ENCODE data around the gene TOMM20.
A peak's percentile ranks its signal among the peaks of the same experiment; 100 is the strongest.
"Not testable (repeated sequence)": the region's sequence is repeated elsewhere in the genome, so short reads cannot be mapped to it uniquely, and the experiment has no call there.

The TOMM20 gene

DNA sequence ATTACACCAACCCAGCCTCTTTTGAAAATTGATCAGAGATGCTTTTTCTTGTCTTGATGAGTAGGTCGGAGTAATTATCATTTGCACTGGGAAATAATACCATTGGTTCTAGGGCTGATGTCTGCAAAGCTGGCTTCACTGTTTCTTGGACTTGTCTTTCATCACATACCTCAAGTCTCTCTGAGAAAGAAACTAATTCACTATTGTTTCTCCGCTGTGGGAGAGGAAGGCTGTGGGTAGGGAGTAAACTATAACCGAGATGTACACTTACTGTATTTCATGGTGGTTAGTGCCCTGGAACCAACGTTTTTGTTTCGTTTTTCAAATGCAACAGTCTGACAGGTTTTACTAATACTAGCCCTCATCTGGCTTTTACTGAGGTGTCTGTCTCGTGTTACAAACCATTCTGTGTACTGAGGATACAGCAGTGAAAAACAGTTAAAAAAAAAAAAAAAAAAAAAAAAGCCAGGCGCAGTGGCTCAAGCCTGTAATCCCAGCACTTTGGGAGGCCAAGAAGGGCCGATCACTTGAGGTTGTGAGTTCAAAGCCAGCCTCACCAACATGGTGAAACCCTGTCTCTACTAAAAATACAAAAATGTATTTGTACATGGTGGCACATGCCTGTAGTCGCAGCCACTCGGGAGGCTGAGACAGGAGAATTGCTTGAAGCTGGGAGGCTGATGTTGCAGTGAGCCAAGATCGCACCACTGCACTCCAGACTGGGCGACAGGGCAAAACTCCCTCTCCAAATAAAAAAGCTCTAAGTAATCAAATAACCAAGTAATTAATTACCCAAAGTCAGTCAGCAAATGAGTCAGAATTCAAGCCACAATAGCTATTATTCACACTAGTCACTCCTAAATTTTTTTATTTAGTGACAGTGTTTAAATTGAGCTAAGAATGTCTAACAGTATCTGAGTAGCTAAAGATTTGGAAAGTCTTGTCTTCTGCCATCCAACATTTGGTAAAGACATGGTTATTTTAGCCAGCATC, 23.3 kb downstream of the TOMM20 start:
- FAIRE-seq, result peak; percentile 86
- DNase-seq (ENCODE audit: extremely low spot score, insufficient read length, low read depth), result peak; percentile 50

GRCh38 chr1:235102993-235103411, 25.6 kb downstream of the TOMM20 start:
- no peak for DNase-seq (ENCODE audit: extremely low spot score, insufficient read length, low read depth)
- no peak for FAIRE-seq

GRCh38 chr1:235102259-235102582, 26.4 kb downstream of the TOMM20 start:
- FAIRE-seq (no peak), DNase-seq (ENCODE audit: extremely low spot score, insufficient read length, low read depth) (no peak)

GRCh38 chr1:235101558-235102258, 26.9 kb downstream of the TOMM20 start:
- FAIRE-seq (no peak), DNase-seq (ENCODE audit: extremely low spot score, insufficient read length, low read depth) (no peak)

DNA sequence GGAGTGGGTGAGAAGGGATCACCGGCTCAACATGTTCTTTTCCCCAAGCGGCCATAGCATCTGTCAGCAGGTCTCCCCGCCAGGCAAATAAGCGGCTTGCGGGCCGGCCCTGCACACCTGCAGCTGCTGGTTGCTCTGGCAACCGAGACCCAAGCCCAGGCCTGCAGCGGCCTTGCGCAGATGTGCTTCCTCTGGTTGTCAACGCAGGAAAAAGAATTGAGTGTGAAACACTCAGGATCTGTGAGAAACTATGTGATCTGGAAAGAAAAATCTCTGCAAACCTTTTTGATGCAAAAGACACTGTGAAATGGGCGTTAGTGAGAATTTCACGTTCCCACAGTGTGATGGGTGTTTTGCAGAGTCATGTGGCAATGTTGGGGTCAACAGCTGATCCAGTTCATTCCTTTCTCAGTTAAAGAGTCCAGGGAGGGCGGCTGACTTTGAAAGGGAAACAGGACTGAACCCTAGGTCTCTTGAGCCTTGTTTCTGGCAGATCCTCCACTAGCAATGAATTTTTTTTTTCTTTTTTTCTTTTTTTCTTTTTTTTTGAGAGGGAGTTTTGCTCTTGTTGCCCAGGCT, 28.4 kb downstream of the TOMM20 start:
- FAIRE-seq, result no peak
- DNase-seq (ENCODE audit: extremely low spot score, insufficient read length, low read depth), result no peak

GRCh38 chr1:235098991-235099390, 29.6 kb downstream of the TOMM20 start:
- no peak for FAIRE-seq

DNA sequence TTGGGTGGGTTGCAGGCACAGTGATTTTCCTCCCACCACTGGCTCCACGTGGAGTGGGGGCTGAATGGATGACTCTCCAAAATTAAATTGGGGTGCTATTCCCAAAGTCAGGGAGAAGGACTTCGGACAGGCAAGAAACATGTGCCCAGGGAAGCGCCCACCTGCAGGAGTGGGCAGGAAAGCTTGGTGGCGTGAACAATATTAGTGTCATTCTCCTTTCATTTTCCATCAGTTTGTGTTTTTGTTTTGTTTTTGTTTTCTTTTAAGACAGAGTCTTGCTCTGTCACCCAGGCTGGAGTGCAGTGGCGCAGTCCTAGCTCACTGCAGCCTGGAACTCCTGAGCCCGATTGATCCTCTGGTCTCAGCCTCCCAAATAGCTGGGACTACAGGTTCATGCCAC, 30.1 kb downstream of the TOMM20 start:
- no peak for FAIRE-seq
- DNase-seq (ENCODE audit: extremely low spot score, insufficient read length, low read depth), result no peak

More at GRCh38 chr1:235098991-235099390, 29.6 kb downstream of the TOMM20 start:
- no peak for DNase-seq (ENCODE audit: extremely low spot score, insufficient read length, low read depth)

- FAIRE-seq; DNase-seq (ENCODE audit: extremely low spot score, insufficient read length, low read depth): not testable (repeated sequence)
Observed at GRCh38 chr1:235097501-235097900, 31.1 kb downstream of the TOMM20 start.

DNA sequence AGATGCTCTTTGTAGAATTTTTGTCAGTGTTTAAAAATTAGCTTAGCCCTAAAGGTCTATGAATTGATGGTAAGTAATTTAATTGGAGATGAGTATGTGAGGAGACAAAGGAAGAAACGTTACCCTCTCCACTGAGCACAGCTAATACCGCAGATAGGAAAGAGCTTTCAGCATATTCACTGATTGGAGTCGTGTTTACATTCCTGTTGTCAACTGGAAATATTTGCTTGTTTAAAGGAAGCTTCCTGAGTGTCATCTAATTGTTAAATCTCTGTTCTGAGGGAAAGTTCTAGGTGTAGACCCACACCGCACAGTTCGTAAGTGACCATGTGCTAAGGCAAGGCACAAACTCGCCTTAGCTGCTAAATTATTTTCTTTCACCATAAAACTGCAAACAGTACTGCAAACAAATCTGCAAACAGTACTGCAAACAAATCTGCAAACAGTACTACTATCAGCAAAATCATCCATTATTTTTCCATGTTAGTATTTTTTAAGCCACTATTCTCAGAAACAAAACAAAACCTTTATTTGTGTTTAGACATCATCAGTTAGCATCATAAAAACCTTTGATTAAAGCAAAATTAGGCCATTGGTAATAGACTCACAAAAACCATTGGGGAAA, 32.6 kb downstream of the TOMM20 start:
- FAIRE-seq (no peak), DNase-seq (ENCODE audit: extremely low spot score, insufficient read length, low read depth) (no peak)

DNA sequence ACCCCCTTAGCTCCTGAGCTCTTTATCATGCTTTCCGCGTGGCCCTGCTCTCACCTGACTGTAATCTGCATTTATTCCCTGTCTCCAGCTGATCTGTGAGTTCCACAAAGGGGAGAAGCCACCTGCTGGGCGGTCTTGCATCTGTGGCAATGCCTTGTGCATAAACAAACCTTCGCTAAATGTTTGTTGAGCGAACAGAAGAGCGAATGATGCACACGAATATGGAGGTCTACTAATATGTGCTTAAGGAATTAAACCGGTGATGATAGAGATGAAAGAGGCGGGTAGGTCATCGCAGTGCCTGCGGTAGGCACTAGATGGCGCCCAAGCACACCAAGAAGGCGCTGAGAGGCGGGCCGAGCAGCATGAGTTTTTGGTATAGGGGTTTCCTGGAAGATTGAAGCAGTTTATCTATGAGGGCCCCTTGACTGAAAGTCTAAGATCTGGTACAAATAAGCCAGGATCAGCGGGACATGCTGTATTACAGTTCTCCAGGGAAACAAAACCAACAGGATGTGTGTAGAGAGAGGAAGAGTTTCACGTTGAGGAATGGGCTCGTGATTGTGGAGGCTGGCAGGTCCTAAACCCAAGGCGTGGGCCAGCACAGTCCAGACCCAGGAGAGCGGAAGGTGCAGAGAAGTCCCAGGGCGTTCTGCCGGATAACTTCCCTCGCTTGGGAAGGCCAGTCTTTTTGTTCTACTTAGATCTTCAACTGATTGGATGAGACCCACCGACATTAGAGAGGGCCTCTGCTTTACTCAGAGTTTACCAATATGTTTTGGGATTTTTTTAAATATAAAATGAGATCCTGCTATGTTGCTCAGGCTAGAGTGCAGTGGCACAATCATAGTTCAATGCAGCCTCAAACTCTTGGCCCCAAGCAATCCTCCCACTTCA, 34.7 kb downstream of the TOMM20 start:
- DNase-seq (ENCODE audit: extremely low spot score, insufficient read length, low read depth) (no peak), FAIRE-seq (peak; percentile 85)

GRCh38 chr1:235093013-235093695, 35.5 kb downstream of the TOMM20 start:
- DNase-seq (ENCODE audit: extremely low spot score, insufficient read length, low read depth), result no peak
- no peak for FAIRE-seq

GRCh38 chr1:235092415-235092814, 36.2 kb downstream of the TOMM20 start:
- not testable (repeated sequence) for DNase-seq (ENCODE audit: extremely low spot score, insufficient read length, low read depth); FAIRE-seq

DNA sequence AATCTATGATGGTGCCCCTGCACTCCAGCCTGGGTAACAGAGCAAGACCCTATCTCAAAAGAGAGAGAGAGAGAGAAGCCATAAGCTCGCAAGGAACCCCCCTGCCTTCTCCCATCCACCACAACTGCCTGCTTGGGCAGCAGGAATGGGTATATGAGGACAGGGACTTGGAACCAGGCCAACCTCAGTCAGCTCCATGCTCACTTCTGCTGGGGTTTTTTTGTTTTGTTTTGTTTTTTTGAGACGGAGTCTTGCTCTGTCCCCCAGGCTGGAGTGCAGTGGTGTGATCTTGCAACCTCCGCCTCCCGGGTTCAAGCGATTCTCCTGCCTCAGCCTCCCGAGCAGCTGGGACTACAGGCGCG, 36.6 kb downstream of the TOMM20 start:
- not testable (repeated sequence) for DNase-seq (ENCODE audit: extremely low spot score, insufficient read length, low read depth); FAIRE-seq

GRCh38 chr1:235091319-235092044, 37.2 kb downstream of the TOMM20 start:
- FAIRE-seq; DNase-seq (ENCODE audit: extremely low spot score, insufficient read length, low read depth): not testable (repeated sequence)

GRCh38 chr1:235090406-235091069, 38.1 kb downstream of the TOMM20 start:
- FAIRE-seq (no peak), DNase-seq (ENCODE audit: extremely low spot score, insufficient read length, low read depth) (no peak)

DNA sequence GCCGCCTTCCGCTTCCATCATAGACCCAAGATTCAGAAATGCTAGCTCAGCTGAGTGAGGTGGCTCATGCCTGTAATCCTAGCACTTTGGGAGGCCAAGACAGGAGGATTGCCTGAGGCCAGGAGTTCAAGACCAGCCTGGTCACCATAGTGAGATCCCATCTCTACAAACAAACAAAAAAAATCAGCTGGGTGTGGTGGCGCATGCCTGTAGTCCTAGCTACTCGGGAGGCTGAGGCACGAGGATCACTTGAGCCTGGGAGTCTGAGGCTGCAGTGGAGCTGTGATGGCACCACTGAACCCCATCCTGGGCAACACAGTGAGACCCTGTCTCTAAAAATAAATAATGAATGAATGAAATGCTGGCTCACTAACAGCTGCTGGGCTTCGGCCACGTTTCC, 39.7 kb downstream of the TOMM20 start:
- no peak for FAIRE-seq
- DNase-seq (ENCODE audit: extremely low spot score, insufficient read length, low read depth), result no peak

- FAIRE-seq (no peak), DNase-seq (ENCODE audit: extremely low spot score, insufficient read length, low read depth) (no peak)
Observed at GRCh38 chr1:235088430-235088829, 40.2 kb downstream of the TOMM20 start.

GRCh38 chr1:235087906-235088305, 40.7 kb downstream of the TOMM20 start:
- DNase-seq (ENCODE audit: extremely low spot score, insufficient read length, low read depth) (no peak), FAIRE-seq (no peak)
